ENCODE data around the gene SYAP1.

GRCh38 chrX:16683007-16683664, 36.3 kb upstream of the SYAP1 start:
- TF ChIP-seq TAF1 (IDR thresholded peaks at IDR 0.05; ENCODE audit: low read depth) (no peak), CTCF (IDR thresholded peaks at IDR 0.05; ENCODE audit: poor library complexity, severe bottlenecking) (no peak), REST (IDR thresholded peaks at IDR 0.05; ENCODE audit: borderline replicate concordance) (no peak), MXI1 (conservative IDR thresholded peaks at IDR 0.05; ENCODE audit: poor library complexity, severe bottlenecking) (no peak)
